Stimulated activated CD4-positive, alpha-beta T cell treated with anti-CD3 and anti-CD28 coated beads, Interleukin-4, amount 100 ng/mL, for 24 hours (primary cell): Measurements from ENCODE around the gene SPATA24.
"Not testable (repeated sequence)": the region's sequence is repeated elsewhere in the genome, so short reads cannot be mapped to it uniquely, and the experiment has no call there.

ENCODE experiments used
- DNase-seq: peaks from one replicate; pipeline ENCODE4 v3.0.0-alpha.2; 2020

Gene SPATA24

GRCh38 chr5:139381837-139382761 is 21.8 kb downstream of the SPATA24 start:
- DNase-seq: no peak

- no peak for DNase-seq
Measured at GRCh38 chr5:139379626-139380449, 24.1 kb downstream of the SPATA24 start.

DNA sequence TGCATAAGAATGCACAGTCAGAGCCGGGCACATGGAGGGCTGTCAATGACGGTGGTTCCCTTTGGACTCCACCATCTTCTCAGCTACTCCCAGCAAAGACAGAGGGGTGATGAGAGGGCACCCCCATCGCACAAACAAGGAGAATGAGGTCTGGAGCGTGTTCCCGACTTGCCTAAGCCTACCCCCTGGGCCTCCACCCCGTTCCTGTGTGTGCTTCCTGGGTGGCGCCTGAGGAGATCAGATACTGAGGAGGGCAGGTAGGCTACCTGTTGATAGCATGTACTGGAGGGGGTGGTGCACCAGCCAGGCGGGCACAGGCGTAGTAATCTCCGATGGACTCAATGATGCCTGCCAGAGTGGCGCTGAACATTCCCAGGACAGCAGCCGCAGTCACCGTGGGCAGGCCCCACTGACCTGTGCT is 24.9 kb downstream of the SPATA24 start:
- DNase-seq: no peak

DNA sequence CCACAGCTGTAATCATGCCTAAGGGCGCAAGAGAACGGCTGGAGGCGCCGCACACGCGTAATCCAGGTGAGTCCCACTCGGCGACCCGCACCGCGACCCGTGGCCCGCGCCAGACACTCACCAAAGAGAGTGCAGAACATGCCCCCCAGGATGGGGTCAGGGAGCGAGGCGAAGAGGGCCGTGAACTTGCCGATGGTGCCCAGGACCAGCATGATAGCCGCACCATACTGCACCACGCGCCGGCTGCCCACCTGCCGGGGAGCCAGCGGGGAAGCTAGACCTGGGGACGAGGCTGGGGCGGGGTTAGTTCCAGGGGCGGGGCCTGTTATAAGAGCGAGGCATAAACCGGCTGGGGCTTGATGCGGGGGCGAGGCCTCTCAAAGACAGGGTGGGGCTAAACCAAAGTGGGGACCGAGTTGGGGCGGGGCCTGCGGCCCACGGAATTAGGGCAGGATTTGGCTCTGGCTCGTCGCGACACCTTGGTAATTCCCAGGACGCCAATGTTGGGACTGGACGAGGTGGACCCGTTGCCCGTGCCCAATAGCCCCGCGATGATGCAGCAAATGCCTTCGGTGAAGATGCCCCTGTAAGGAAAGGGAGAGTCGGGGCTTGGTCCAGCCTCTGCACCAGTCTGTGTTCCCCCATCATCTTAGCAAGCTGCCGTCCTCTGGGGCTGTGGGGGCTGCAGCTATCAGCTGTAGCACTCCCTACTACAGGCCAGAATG is 25.6 kb downstream of the SPATA24 start:
- no peak for DNase-seq

GRCh38 chr5:139377226-139377625 is 26.7 kb downstream of the SPATA24 start:
- DNase-seq: no peak

DNA sequence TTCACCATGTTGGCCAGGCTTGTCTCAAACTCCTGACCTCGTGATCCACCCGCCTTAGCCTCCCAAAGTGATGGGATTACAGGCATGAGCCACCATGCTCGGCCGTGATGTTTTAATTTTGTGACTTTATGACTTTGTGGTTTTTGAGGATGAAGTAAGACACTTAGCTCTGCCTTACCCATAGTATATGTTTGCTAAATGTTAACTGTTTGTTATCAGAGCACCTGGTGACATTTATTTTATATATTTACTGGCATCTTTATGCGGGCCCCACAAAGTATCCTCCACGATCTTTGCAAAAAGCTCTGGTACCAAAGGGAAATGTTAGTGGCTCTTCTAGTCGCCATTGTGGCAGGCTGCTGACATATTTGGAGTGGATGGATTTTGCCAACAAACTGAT is 27.5 kb downstream of the SPATA24 start:
- no peak for DNase-seq

- DNase-seq: no peak
Measured at GRCh38 chr5:139374909-139375308, 29.0 kb downstream of the SPATA24 start.

DNA sequence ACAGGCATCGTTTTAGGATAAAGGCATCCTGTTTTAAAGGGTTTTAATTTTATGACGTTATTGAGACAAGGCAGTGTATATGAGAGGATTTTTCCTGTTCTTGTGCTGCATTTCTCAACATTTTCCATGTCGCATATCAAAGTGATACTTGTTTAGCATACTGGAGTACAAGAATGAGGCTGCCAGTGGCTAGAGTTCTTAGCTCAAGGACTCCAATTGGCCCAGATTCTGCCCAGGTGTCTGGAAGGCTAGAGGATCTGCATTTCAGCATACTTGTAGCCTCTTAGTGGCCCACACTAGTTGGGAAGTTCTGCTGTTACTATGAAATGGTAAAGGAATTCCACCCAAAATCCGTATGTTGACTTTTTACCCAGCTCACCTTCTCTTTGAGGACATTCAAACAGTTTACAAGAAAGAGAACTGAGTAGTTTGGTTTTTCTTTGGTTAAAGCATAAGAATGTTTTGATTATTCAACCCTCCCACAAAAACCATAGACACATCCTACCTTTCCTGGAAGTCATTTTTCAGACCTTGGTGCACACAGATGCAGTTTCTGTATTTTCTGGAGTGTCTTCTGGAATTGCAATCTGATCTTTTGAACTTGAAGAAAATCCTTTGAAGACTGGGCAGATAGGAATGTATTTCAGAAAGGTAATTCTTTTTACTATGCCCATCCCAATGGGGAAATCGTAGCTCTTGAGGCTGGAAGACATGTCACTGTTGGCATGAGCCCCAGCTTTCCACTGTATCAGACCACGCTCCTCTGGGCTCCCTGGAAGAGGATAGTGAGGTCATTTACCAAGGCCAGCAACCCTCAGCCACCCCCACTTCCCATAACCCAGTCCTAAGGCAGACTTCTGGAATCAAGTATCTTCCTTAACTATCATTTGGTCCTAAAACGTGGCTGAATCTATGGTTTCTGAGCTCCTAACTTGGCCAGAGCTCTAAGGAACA is 32.1 kb downstream of the SPATA24 start:
- DNase-seq: no peak

DNA sequence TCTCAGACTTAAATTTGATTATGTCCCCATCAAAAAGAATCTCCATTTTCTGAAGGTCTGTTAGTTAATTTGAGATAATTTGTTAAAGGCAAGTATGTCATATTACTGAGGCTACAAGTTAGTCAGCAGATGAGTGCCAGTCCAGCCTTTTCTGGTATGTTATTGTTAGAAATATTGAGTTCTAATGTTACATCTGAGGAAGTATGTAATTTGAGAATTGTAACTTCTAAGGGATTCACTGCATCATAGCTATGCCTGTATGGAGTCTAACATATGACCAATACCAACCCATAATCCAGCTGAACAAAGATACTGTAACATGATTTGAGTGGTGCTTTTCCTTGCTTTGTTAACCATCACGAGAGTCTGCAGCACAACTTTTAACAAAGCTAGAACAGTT is 34.7 kb downstream of the SPATA24 start:
- no peak for DNase-seq

GRCh38 chr5:139368613-139369012 is 35.3 kb downstream of the SPATA24 start:
- DNase-seq: no peak

DNA sequence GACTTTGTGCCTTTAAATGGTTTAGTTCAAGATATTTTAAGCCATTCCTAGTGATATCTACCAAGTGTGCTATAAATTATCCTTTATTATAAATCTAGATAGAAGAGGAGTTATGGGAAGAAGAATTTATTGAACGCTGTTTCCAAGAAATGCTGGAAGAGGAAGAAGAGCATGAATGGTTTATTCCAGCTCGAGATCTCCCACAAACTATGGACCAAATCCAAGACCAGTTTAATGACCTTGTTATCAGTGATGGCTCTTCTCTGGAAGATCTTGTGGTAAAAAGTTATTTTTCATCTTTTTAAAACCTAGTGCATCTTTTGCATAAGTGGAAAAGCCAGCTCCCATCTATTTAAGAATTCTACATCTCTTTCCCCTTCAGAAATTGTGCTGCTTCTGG is 39.4 kb downstream of the SPATA24 start:
- no peak for DNase-seq

DNA sequence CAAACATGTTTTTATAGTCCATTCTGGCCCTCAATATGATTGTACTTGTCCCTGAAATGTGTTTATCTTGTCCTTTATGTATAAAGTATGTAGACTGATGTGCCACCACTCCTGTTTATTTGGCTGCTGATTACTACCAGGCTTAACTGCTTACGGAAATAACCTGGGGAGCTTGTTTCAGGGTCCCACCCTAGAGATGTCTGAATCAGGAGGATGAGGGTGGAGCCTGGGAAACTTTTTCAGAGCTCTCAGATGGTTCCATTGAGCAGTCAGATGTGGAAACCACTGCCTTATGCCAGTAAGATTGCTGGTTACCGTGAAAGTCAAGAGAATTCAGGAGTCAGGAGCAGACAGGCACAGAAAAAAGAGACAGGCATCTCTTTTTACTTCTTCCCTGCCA is 40.0 kb downstream of the SPATA24 start:
- DNase-seq: no peak

DNA sequence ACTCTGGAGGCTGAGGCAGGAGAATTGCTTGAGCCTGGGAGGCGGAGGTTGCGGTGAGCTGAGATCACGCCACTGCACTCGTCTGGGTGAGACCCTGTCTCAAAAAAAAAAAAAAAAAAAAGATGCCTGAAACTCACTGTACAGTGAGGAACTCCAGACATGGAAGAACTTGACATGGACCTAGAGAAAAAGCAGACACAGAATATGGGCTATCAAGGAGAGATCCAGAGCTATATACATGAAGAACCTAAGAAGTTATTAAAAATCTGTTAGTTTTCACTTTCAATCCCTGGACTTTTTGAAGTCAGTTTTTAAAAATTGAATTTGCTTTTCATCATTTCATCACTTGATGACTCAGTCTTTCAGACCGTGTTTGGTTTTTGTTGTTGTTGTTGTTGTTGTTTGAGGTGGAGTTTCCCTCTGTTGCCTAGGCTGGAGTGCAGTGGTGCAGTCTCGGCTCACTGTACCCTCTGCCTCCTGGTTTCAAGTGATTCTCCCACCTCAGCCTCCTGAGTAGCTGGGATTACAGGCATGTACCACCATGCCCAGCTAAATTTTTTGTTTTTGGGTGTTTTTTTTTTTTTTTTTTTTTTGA is 42.0 kb downstream of the SPATA24 start:
- no peak for DNase-seq

GRCh38 chr5:139360384-139360783 is 43.5 kb downstream of the SPATA24 start:
- DNase-seq: no peak

DNA sequence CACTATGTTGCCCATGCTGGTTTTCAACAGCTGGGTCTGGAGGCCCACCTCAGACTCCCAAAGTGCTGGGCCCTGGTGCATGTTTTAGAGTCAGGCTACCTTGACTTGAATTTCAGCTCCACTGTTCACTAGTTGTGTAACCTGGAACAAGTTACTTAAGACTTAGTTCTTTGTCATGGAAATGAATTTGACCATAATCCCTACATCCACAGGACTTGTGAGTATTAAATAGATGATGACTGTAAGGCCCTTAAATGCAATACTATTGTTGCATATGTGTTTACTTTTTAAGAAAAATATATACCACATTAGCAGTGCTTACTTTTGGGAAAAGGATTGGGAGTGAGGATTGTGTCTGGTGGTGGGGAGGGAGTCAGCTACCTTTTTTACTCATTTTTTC is 45.8 kb downstream of the SPATA24 start:
- no peak for DNase-seq

- DNase-seq: not testable (repeated sequence)
Measured at GRCh38 chr5:139355900-139356299, 48.0 kb downstream of the SPATA24 start.

DNA sequence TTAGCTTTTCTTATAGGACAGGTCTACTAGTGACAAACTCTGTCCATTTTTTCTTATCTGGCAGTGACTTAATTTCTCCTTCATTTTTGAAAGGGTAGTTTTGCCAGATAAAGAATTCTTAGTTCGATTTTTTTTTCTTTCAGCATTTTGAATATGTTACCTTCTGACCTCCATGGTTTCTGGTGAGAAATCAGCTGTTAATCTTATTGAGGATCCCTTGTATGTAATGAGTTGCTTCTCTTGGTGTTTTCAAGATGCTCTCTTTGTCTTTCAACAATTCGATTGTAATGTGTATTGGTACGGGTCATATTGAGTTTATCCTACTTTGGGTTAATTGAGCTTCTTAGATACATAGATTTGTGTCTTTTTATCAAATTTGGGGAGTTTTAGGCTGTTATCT is 49.7 kb downstream of the SPATA24 start:
- DNase-seq: no peak

DNA sequence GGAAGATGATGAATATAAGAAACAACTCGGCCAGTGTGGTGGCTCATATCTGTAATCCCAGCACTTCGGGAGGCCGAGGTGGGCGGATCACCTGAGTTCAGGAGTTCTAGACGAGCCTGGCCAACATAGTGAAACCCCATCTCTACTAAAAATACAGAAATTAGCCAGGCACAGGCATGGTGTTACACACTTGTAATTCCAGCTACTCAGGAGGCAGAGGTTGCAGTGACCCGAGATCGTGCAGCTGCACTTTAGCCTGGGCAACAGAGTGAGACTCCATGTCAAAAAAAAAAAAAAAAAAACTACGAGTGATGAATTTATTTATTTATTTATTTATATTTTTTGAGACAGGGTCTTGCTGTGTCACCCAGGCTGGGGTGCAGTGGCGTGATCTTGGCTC is 56.0 kb downstream of the SPATA24 start:
- not testable (repeated sequence) for DNase-seq
